K562 treated with DMSO at 1 percent for 48 hours (cell line): Measurements from ENCODE around the gene OR10H5. TPM values are rescaled to one million over a fixed set of nuclear protein-coding genes. Genes with fewer than 3 reads are reported as not detected.

Source experiments
- total RNA-seq: library from RNA; unstranded; fragments of 300-600 nt; gene quantifications from 2 replicates; pipeline ENCODE4 v1.2.3, GENCODE V29; 2022; ENCODE audit warnings: low replicate concordance; ENCODE audit errors: extremely low read depth

Gene OR10H5, protein sequence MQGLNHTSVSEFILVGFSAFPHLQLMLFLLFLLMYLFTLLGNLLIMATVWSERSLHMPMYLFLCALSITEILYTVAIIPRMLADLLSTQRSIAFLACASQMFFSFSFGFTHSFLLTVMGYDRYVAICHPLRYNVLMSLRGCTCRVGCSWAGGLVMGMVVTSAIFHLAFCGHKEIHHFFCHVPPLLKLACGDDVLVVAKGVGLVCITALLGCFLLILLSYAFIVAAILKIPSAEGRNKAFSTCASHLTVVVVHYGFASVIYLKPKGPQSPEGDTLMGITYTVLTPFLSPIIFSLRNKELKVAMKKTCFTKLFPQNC
- not detected in 2 replicates for total RNA-seq

DNA sequence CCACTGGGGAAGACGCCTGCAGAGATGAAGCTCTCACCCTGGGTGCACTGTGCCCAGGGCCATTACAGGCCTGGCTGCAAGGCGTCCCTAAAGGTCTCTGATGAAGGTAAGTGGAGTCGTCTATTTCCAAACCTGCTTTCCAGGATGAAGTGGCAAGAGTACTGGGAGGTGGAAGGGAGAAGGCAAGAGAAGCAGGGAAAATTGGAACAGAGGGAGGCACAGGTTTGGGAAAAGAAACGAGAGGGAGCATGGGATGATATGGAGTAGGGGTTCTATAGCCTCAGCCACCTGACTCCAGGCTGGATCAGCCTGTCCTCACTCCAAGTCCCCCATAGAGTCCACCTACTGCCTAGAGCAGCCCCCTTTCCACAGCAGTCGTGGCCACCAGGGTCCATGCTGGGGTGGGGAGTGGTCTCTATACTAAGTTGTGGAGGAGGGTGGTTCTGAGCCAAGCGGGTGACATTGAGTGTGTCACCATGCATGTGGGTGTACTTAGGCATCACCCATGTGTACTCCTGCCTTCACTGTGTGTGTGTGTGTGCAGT, at the start of gene OR10H5:
TSS of gene OR10H5 (plus strand) at position 51 of the 545 bp plus-strand sequence. CDS start 6,388 bp downstream, outside the sequence.

DNA sequence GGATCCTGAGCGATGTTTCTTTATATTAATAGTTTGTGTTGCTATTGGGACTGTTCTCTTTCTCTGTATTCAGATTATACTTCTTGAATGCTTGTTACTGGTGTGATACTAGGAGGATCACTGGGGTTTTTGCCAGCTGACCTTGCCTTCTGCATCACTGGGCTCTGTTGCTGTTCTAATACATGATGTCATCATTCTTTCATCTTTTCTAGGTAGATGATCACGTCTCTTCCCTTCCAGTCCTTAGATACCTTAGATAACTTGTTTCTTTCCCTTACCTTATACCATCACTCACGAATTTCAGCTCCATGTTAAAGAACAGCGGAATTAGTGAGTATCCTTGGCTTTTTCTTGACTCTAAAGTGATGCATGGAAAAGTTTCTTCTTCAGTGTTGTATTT, 49.7 kb upstream of the OR10H5 start, which contains the start of gene OR10H3:
TSS of gene OR10H3 (plus strand) at position 264 of the 400 bp plus-strand sequence. CDS start 3,408 bp downstream, outside the sequence.

DNA sequence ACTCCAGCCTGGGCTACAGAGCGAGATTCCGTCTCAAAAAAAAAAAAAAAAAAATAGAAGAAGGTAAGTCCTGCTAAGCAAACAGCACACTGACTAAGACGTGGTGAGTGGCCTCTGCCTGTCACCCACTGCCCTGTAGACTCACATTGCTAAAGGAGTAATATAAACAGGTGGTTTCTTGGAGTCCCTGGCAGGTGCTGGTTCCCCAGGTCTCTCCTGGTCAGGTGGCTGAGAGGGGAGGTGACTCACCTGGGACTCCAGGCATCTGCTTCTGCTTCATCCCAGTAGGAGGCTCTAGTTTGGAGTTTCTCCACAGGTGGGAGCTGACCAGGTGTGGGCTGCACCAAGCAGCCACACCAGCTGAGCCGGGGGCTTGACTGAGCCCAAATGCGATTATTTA, 27.8 kb downstream of the OR10H5 start, which contains the start of gene OR10H1:
TSS of gene OR10H1 (minus strand) at position 359 of the 400 bp plus-strand sequence. CDS start 7,627 bp downstream, outside the sequence.

Other genes with a start within 250 kb of the OR10H5 start
- not detected in 2 replicates for gene CYP4F8, start 172.4 kb upstream of the OR10H5 start, total RNA-seq
- not detected in 2 replicates for gene CYP4F3, start 146.8 kb upstream of the OR10H5 start, total RNA-seq
- not detected in 2 replicates for gene CYP4F12, start 114.6 kb upstream of the OR10H5 start, total RNA-seq
- not detected in 2 replicates for gene OR10H2, start 59.6 kb upstream of the OR10H5 start, total RNA-seq
- gene OR10H3, start 49.7 kb upstream of the OR10H5 start, total RNA-seq: not detected in 2 replicates
- not detected in 2 replicates for gene OR10H1, start 28.0 kb downstream of the OR10H5 start, total RNA-seq
- gene CYP4F2, start 110.4 kb downstream of the OR10H5 start, total RNA-seq: not detected in 2 replicates
- not detected in 2 replicates for gene CYP4F11, start 146.9 kb downstream of the OR10H5 start, total RNA-seq
- not detected in 2 replicates for gene OR10H4, start 161.3 kb downstream of the OR10H5 start, total RNA-seq